ENCODE measurements around the gene TAS2R30.
A peak's percentile ranks its signal among the peaks of the same experiment; 100 is the strongest.

The TAS2R30 gene, protein sequence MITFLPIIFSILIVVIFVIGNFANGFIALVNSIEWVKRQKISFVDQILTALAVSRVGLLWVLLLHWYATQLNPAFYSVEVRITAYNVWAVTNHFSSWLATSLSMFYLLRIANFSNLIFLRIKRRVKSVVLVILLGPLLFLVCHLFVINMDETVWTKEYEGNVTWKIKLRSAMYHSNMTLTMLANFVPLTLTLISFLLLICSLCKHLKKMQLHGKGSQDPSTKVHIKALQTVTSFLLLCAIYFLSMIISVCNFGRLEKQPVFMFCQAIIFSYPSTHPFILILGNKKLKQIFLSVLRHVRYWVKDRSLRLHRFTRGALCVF

DNA sequence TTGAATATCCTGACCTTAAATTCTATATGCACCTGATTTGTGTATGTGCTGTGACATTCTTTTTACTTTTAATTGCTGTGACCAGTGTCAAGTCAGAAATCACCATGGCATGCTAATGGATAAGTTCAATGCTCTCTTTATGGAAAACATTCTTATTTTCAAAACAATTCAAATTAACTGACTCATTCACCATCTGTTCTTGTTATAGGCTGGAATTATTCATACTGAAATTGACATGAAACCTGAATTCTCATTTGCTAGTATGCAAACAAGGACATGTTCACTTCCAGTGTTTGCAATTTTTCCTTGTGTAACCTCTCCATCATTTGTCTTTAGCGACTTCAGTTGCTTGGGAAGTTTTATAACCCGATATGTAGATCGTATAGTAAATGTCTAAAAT lies at the start of gene TAS2R30:
Gene TAS2R30 (minus strand): TSS at position 340 of the 400 bp plus-strand sequence. CDS start 400 bp downstream, outside the sequence.
- no peak for DNase-seq (ENCODE audit: low read depth)

DNA sequence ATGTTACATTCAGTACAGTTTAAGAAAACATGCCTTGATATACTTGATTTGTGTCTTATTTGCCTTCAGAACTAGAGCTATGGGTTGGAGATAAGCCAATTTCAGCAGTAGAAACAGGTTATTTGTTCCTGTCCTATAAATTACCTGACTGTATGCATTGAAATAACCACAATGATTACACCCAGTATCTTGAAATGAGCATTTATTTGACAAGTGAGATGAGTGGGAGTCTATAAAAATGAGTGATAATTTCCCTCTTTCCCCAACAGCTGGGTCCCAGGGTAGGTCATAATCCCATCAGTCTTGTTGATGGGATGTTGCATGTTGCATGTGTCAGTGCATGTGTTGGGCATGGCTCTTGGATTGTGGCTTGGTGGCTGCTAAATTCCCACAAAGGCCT lies 48.6 kb upstream of the TAS2R30 start:
- DNase-seq (ENCODE audit: low read depth): no peak

DNA sequence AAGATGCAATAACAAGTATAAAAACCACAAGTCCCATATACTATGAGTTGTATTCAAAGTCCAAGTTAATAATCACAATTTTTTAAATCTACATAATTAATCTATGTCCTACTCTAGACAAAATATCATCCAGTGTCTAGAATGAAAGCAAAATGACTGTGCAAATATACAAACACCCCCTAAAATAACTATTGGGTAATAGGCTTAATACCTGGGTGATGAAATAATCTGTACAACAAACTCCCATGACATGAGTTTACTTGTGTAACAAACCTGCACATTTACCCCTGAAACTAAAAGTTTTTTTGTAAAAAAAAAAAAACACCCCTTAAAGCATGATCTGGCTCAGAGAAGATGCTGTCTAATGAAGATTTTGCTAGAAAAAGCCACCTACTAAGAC lies 48.1 kb upstream of the TAS2R30 start:
- no peak for DNase-seq (ENCODE audit: low read depth)

DNA sequence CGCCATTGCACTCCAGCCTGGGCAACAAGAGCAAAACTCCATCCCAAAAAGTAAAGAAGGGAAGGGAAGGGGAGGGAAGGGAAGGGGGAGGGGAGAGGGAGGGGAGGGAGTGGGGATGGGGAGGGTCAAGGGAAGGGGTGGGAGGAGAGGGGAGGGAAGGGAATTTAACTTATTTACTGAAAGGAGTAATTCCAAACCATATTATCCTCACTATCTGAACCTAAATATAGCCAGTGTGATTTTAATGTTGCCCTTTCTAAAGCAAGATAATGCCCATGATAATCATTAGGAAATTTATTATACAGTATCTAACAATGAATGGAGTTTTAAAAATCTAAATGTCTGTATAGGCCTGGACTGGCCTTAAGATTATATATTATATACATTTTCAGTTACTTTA lies 43.8 kb upstream of the TAS2R30 start:
- DNase-seq (ENCODE audit: low read depth): no peak

DNA sequence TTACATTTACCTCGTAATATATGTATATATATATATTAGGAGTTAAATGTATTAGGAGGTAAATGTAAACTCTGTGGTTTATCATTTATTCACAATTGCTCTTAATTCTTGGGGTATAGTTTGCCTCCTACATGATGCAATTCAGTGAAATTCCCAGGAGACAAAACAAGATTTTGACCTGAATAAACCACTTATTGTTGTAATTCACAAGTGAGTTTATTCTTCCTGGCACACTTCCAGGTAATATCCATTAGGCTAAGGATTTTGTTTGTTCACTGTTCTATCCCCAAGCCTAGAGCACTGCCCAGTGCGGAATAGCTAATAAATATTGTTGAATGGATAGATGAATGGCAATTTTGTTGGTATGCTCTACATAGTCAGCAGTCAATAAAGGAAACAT lies 39.6 kb upstream of the TAS2R30 start:
- peak; percentile 5 for DNase-seq (ENCODE audit: low read depth)

DNA sequence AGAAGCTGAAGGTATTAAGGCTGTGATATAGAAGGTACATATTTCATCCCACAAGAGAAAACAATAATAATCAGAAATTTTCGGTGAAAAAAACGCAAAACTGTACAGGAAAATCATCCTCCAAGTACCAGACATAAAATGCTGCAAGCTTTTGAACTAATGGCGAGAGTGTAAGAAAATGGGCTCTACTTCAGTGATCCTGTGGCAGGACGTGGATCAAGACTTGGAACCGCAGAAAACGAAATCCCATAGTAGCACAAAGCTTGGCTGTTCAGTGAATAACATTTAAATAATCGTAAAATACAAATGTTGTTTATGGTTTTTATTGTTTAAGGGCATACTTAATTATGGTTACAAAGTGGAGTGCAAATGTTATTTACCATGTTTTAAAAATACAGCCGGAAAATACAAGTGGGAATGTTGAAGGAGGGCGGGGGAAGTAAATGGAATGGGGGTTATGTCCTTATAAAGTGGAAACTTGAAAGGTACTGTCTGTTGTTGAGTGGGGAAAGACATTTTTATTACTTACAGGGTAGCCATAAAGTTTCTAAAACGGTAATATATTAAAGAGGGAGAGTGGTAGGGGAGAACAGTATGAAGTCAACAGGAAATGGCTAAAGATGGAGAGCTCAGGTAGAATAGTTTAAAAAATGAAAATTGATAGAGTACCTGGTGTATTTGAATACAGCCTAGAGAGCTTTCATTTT lies 37.7 kb upstream of the TAS2R30 start:
- peak; percentile 45 for DNase-seq (ENCODE audit: low read depth)

DNA sequence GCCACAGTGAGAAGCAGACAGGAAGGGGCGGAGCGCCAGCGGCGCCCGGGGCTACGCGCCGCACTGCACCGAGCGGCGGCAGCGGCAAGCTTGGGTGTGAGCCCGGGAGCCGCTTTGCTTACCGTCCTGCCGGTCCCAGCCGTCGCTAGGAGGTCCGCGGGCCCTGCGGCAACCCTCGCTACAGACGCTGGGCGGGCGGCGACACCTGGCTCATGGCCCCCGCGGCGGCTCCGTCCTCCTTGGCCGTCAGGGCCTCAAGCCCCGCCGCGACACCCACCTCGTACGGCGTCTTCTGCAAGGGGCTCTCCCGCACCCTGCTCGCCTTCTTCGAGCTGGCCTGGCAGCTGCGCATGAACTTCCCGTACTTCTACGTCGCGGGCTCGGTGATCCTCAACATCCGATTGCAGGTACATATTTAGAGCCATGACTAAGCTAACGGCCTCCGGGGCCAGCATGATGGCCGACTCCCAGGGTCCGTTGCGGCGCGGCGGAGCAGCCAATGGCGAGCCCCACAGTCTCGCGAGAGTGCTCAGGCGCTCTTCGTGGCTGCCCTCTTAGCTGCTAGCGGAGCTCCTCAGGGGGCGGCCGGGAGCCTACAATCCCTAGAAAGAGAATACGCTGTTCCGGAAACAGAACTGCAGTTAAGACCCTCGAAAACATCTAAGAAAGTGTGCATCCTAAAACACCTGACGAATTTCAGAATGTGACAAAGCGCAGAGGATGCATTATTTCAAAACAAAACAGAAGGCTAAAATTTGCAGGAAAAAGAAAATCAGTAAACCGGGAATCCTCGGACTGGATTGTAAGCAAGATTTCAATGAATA lies 36.9 kb upstream of the TAS2R30 start, which contains the start of gene SMIM10L1:
Gene SMIM10L1 (plus strand): TSS at position 50 of the 824 bp plus-strand sequence. CDS start 163 bp downstream, at position 213.
- DNase-seq (ENCODE audit: low read depth): peak; percentile 96

DNA sequence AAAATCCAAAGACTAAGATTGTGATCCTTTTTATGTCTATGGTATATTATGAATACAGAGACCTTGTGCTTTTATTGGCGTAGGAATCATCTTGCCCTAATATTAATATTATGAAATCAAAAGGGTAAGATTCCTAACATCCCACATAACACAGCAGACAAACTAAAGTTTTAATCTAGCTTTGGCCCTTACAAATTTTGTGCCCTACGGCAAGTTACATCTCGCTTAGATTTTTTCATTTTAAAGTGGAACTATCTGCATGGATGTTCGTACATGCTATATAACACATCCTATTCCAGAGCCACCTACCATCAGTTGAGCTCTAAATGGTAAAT lies 36.3 kb upstream of the TAS2R30 start:
- no peak for DNase-seq (ENCODE audit: low read depth)

DNA sequence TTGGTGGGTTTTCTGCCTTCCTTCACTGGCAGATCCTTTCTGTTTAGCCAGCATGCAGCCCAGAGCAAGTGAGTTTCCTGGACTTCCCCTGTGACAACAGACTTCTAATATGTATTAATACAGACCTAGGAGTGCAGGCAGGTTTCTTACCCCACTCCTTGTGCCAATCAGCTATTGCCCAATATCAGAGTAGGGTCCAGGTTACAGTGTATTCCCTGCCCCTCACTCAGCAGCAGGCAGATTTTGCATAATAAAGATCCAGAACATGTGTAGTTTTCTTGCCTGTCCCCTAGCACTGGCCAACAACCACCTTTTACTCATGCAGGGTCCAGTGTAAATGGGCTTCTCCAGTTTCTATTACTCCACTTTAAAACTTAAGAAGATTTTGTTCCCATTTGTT lies 31.9 kb upstream of the TAS2R30 start:
- no peak for DNase-seq (ENCODE audit: low read depth)

DNA sequence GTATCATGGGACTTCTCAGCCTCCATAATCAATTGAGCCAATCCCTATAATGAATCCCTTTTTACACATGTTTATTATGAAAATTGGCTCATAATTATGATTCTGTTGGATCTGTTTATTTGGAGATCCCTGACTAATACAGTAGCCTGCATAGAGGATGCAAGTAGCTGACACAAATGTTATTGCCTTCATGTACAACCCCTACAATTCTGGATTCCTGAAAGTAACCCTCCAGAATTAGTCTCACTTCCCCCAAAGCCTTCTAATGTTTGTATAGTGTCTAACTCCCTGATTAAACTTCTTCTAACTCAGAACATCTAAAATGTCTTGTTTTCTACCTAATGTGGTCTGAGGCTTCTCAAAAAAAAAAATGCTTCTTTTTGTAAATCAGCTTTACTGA lies 29.9 kb upstream of the TAS2R30 start:
- DNase-seq (ENCODE audit: low read depth): no peak

DNA sequence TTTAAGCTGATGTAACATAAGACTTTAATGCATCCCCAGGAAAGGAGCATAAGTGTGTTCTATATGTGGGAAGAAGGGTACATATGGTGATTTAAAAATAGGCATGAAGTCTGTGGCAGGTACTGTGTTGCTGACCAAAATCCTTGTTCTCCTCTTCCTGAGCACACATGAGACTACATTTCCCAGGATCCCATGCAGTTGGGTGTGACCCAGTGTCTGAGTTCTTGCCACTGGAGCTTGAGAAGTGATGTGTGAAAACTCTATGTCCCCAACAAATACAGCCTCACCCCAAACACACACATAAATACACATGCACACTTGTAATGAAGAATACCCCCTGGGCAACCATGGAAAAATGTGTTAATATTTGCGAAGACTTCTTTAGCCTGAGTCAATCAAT lies 28.1 kb upstream of the TAS2R30 start:
- no peak for DNase-seq (ENCODE audit: low read depth)

DNA sequence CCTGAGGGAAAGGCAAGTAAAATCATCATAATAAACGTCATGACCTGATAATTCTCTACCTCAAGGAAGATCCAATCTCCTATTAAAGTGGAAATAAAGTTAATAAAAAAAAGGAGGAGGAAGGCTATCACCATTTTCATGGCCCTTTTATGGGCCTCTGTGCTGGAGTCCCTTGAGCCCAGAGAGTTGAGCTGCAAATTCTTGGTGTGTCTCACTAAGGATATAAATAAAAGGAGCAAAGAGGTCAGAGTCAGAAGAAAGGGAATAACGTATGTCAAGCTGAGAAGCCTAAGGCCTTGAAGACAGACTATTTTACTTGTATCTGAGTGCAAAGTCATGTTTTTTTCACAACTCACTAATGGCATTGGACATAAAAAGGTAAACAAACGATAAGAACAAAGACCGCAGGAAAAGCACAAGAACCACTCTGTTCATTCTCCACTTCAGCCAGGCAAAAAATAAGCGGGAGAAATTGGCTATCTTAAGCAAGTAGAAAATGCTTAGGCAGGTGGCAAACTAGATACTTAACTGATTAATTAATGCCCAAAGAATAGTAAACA lies 24.5 kb upstream of the TAS2R30 start:
- no peak for DNase-seq (ENCODE audit: low read depth)

DNA sequence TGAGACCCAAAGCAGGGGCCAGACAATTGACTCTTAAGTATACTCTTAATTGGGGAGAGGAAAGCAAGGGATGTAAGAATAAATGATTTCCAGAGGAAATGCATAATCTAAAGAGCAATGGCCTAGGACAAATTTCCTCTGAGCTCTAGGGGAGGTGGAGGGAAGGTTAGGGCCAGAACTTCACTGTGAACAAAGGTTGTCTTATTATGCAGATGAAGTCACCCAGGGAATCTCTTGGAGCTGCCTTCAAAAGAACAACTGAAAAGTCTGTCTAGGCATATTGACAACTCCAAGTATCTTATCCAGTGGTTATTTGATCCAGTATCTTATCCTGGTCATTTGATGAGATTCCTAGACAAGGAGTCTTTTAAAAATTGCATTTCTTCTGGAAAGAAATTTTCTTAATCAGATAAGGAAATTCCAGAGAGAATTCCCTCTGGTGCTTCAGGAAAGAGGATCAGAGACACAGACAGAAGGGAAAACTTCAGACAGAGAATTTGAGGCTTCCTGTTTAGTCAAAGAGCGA lies 20.0 kb upstream of the TAS2R30 start:
- DNase-seq (ENCODE audit: low read depth): no peak

DNA sequence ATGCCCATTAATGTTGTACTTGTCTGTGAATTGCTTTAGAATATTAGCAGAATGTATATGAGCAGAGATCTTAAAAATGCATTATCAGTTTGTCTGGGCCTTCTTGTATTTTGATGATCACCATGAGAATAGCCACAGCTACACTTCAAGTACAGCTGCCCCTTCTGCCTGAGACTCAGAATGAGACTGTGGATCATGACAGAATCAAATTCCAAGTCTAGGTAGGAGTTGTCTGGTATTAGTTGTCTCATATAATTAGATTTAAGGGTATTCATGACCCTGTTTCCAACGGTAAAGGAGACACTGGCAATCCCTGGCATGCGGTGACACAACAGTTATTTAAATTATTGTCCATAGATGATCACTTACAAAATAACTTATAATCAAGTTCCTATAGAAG lies 18.3 kb upstream of the TAS2R30 start:
- no peak for DNase-seq (ENCODE audit: low read depth)

DNA sequence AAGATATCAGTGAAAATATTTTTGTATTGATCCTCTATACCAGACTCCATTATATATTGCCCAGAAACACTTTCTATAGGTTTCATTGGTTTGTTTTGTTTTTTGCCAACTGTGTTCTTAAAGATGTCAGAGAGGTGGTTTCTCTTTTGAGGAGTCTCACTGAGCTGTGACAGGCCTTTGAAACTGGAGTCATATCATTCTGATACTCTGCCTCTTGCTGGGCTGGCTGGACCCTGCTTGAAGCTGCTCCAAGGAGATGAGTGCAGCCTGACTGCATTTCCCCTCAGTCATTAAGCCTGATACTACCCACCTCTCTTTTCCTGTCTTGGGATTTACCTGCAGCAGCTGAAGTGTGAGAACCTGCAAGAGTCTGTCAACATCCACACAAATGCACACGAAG lies 16.4 kb upstream of the TAS2R30 start:
- DNase-seq (ENCODE audit: low read depth): no peak

DNA sequence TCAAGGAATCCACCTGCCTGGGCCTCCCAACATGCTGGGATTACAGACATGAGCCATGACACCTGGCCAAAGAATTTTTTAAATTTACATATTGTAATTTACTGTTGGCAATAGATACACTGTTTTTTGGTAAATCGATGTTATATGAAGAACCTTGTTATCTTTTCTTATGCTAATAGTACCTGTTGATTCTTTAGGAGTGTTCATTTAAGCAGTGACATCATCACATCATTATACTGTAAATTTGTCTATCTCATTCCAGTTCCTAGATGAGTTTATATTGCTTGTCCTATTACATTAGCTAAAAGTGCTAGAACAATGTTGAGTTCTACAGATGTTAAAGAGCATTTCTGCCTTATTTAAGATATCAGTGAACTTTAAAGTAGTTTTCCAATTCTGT lies 13.0 kb upstream of the TAS2R30 start:
- DNase-seq (ENCODE audit: low read depth): no peak

DNA sequence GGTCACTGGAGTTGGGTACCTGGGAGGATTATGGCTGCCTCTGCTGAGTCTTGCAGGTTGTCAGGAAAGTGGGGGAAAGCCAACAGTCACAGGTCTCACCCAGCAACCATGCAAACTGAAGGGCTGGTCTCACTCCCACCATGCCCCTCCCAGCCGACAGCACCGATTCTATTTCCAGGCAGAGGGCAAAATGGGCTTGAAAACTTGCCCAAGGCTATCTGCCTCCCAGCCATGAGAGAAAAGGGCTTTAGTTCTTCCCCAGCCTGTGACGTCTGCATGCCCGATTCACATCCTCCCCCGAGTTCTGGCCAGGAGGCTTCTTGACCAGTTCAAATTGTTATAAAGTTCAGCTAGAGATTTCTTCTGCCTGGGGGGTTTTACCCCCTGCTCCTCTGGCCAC lies 9.9 kb upstream of the TAS2R30 start:
- no peak for DNase-seq (ENCODE audit: low read depth)

DNA sequence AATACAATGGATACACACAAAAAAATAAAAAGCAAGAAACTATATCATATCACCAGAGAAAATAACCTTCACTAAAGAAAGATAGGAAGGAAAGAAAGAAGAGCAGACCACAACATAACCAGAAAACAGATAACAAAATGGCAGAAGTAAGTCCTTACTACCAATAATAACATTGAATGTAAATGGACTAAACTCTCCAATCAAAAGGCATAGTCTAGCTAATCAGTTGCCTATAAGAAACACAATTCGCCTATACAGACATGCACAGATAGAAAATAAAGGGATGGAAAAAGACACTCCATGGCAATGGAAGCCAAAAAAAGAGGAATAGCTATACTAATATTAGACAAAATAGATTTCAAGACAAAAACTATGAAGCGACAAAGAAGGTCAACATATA lies 8.9 kb upstream of the TAS2R30 start:
- DNase-seq (ENCODE audit: low read depth): no peak

DNA sequence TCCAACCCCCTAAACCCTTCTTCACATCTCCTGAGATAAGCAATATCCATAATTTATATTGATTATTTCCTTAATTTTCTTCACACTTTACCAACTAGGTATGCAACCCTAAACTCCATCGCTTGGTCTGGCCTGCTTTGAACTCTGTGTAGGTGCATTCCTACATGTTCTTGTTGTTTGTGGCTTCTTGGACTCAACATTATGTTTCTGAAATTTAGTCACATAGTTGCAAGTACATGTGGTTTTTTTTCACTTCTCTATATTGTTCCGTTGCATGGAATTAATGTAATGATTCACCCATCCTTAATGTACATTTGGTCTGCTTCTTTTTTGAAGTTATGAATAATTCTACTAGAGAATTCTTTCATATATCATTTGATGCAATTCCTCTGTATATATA lies 1.6 kb upstream of the TAS2R30 start:
- no peak for DNase-seq (ENCODE audit: low read depth)

DNA sequence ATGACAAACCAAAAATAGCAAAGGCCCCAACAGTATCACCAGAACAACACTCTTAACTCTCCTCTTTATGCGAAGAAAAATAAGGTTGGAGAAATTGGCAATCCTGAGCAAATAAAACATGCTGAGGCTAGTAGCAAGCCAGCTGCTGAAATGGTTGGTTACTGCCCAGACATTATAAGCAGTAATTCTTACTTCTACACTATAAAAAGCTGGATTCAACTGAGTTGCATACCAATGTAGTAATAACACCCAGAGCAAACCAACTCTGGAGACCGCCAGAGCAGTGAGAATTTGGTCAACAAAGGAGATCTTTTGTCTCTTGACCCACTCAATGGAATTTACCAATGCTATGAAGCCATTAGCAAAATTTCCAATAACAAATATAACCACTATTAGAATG lies 628 bp downstream of the TAS2R30 start:
- no peak for DNase-seq (ENCODE audit: low read depth)

DNA sequence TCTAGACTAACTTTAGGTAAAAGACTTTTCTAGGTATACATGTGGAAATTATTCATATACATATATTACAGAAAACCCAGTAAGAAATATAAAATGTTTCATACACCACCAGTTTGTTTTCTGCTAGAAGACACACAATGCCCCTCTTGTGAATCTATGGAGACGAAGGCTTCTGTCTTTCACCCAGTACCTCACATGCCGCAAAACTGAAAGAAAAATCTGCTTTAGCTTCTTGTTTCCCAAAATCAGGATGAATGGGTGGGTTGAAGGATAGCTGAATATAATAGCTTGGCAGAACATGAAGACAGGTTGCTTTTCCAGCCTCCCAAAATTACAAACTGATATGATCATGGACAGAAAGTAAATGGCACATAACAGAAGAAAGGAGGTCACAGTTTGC lies 1.3 kb downstream of the TAS2R30 start:
- DNase-seq (ENCODE audit: low read depth): no peak

DNA sequence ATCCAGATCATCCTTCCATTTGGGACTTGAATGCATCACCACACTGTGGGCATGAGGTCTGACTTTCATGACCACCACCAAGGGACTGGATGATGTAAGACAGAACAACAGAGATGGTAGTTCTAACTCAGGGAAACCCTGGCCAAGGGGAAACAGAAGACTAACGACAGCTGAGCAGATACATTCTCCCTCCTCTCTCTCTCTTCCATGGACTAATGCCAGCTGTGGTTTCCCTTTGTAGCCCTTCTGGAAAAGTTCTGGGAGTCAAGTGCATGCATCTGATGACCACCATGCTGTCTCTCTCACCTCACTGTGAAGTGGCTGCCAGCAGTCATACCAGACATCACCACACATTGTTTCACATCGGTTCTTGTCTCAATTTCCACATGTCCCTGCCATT lies 3.4 kb downstream of the TAS2R30 start:
- DNase-seq (ENCODE audit: low read depth): no peak

All from ELR (cell line).